Epithelial cell of esophagus (primary cell): ENCODE data around the gene ADARB2.

Experiments used
- DNase-seq: peaks from one replicate; pipeline ENCODE4 v3.0.0; 2010; ENCODE audit warnings: low read depth
- H3K4me3 ChIP-seq: 2 replicates; pipeline ENCODE4 v1.5.1; 2011; ENCODE audit warnings: mild to moderate bottlenecking, low read length, control low read depth
- CTCF ChIP-seq: IDR thresholded peaks from 2 replicates; pipeline ENCODE4 v1.5.1; 2011; ENCODE audit warnings: low read depth, mild to moderate bottlenecking, low read length, control low read depth, inconsistent platforms; ENCODE audit not compliant: insufficient read depth; ENCODE audit errors: missing control alignments

The ADARB2 gene

DNA sequence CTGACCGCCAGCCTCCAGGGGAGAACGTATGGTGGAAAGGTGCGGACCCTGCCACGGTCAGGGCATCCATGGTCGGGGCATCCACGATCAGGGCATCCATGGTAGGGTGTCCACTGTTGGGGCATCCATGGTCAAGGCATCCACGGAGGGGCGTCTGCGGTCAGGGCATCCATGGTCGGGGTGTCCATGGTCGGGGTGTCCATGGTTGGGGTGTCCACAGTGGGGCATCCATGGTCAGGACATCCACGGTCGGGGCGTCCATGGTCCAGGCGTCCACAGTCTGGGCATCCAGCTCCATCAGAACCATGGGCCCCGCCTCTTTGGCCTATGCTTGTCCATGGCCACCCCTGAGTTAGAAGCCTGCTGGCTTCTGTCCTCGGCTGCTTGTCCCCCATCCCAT lies 148.1 kb downstream of the ADARB2 start:
- no peak overlapping the region for H3K4me3 ChIP-seq
- DNase-seq = no peak
- no peak for TF ChIP-seq CTCF

DNA sequence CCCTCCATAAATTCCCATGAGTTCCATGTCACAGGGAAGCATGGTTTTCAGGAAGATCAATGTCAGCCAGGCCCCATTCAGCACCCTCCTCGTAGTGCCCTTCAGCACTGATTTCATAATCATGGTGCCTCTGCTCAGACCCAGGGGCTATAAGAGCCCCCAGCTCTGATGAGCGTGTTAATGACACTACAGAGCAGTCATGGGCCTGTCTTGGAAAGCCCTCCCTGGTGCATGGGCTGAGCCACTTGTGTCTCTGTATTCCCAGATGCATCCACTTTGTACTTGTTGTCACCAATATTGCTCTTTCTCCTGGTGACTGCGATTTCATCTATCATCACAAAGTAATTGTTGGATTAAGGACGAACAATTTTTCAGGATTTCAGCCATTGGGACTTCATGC lies 154.6 kb downstream of the ADARB2 start:
- no peak for TF ChIP-seq CTCF
- DNase-seq = no peak
- no peak overlapping the region for H3K4me3 ChIP-seq

GRCh38 chr10:1581189-1581588 lies 156.1 kb downstream of the ADARB2 start:
- TF ChIP-seq CTCF = no peak

DNA sequence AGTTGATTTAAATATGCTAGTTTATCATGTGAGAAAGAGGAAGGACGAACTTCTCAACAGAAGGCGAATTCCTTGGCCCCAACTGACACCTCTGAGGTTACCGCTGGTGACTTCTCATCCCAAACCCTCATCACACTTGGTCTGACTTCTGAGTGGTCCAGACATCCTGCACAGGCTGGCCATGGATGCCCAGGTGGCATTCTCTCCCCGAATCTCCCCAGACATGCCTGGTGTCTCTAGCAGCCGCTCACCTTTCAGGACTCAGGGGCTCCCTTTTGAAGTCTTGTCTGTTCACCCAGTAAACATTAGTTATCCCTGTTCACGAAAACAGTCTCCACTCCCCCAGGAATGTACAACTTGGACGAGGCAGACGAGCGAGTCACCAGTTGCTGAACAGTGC lies 157.7 kb downstream of the ADARB2 start:
- no peak overlapping the region for H3K4me3 ChIP-seq
- no peak for TF ChIP-seq CTCF
- no peak for DNase-seq

More at GRCh38 chr10:1581189-1581588, 156.1 kb downstream of the ADARB2 start:
- no peak overlapping the region for H3K4me3 ChIP-seq
- no peak for DNase-seq

GRCh38 chr10:1579141-1579491 lies 158.2 kb downstream of the ADARB2 start:
- TF ChIP-seq CTCF = no peak
- no peak overlapping the region for H3K4me3 ChIP-seq
- DNase-seq = no peak

GRCh38 chr10:1578392-1579140 lies 158.8 kb downstream of the ADARB2 start:
- no peak for TF ChIP-seq CTCF
- DNase-seq = no peak

GRCh38 chr10:1577945-1578344 lies 159.4 kb downstream of the ADARB2 start:
- no peak for TF ChIP-seq CTCF
- no peak overlapping the region for H3K4me3 ChIP-seq
- DNase-seq = no peak

More at GRCh38 chr10:1578392-1579140, 158.8 kb downstream of the ADARB2 start:
- no peak overlapping the region for H3K4me3 ChIP-seq
